ENCODE measurements around the gene LRP6. TPM values are rescaled to one million over a fixed set of nuclear protein-coding genes. Genes with fewer than 3 reads are reported as not detected.

The LRP6 gene
- total RNA-seq, 1 donor from 2014 or later: 70.0 TPM

DNA sequence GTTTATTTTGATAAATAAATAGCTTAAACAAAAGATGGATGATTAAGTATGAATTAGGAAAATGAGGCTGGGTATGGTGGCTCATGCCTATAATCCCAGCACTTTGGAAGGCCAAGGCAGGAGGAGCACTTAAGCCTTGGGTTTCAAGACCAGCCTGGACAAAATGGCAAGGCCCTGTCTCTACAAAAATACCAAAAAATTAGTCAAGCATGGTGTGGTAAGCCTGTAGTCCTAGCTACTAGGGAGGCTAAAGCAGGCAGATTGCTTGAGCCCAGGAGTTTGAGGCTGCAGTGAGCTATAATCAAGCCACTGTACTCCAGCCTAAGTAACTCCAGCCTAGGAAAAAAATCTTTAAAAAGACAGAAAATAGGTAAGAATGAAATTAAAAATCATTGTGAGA is 100.1 kb downstream of the LRP6 start:
- H3K27ac ChIP-seq: no peak overlapping the region
- no peak overlapping the region for H3K4me3 ChIP-seq
- TF ChIP-seq, protein P1, sequence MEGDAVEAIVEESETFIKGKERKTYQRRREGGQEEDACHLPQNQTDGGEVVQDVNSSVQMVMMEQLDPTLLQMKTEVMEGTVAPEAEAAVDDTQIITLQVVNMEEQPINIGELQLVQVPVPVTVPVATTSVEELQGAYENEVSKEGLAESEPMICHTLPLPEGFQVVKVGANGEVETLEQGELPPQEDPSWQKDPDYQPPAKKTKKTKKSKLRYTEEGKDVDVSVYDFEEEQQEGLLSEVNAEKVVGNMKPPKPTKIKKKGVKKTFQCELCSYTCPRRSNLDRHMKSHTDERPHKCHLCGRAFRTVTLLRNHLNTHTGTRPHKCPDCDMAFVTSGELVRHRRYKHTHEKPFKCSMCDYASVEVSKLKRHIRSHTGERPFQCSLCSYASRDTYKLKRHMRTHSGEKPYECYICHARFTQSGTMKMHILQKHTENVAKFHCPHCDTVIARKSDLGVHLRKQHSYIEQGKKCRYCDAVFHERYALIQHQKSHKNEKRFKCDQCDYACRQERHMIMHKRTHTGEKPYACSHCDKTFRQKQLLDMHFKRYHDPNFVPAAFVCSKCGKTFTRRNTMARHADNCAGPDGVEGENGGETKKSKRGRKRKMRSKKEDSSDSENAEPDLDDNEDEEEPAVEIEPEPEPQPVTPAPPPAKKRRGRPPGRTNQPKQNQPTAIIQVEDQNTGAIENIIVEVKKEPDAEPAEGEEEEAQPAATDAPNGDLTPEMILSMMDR (IDR thresholded peaks at IDR 0.05): no peak
- H3K9me3 ChIP-seq: no peaks in the 10 kb centered on the region
- no peaks in the 10 kb centered on the region for H3K4me1 ChIP-seq
- H3K27me3 ChIP-seq: no peaks in the 10 kb centered on the region
- intact Hi-C loops (cut with DNase I): no loop called here
- peaks cover 0 to 6% of the 10 kb centered on the region in 2 donors for H3K36me3 ChIP-seq
- DNase-seq (ENCODE audit: low spot score in 2 of 2): no peak

DNA sequence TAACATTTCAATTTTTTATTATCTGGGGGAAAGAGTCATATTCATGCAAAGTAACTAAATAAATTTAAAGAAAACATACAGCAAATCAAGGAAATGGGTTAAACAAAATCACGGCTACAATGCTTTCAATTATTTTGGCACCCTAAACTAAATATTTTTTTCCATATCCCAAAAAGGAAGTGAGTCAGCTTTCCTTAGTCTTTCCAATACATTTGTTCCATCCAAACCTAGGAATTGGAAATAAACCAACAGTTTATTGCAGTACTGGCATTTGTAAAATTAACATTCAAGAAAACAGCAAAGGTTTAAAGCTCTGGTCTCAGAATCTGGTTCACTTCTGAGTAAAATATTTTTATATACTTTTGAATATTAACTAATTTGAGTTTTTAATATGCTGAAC is 106.9 kb downstream of the LRP6 start:
- Histone ChIP-seq H3K4me3 (no peak overlapping the region), H3K36me3 (peaks cover 0 to 6% of the 10 kb centered on the region in 2 donors), H3K4me1 (peaks cover 0 to 15% of the 10 kb centered on the region in 2 donors), H3K27me3 (no peaks in the 10 kb centered on the region), H3K27ac (peak overlapping the region; percentile 38 to 39), H3K9me3 (no peaks in the 10 kb centered on the region)
- no peak for DNase-seq (ENCODE audit: low spot score in 2 of 2)
- intact Hi-C loops (cut with DNase I): no loop called here
- TF ChIP-seq, protein P1 (IDR thresholded peaks at IDR 0.05): no peak

DNA sequence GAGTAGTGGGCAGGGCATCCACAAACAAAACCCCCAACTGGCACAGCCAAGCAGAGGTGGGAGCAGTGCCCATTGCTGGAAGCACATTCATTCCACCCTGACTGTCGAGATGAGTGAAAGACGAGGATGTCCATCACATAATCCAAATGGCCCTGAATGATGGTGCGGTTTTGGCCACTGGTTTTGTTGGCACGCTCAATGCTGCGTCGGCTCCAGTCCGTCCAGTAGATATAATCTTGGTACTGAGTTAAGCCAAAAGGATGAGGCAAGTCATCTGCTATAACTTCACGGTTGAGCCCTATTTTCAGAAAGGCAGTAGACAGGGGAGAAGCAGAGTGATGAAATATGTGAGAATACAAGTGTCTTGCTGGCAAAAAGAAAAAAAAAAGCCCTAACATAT is 108.0 kb downstream of the LRP6 start:
- Histone ChIP-seq H3K27ac (peak overlapping the region in 1 of 2 donors; percentile 1), H3K27me3 (no peaks in the 10 kb centered on the region), H3K4me3 (no peak overlapping the region), H3K9me3 (no peaks in the 10 kb centered on the region), H3K4me1 (peaks cover 0 to 15% of the 10 kb centered on the region in 2 donors), H3K36me3 (peaks cover 0 to 2% of the 10 kb centered on the region in 2 donors)
- no peak for DNase-seq (ENCODE audit: low spot score in 2 of 2)
- intact Hi-C loops (cut with DNase I): no loop called here
- TF ChIP-seq, protein P1 (IDR thresholded peaks at IDR 0.05): no peak

DNA sequence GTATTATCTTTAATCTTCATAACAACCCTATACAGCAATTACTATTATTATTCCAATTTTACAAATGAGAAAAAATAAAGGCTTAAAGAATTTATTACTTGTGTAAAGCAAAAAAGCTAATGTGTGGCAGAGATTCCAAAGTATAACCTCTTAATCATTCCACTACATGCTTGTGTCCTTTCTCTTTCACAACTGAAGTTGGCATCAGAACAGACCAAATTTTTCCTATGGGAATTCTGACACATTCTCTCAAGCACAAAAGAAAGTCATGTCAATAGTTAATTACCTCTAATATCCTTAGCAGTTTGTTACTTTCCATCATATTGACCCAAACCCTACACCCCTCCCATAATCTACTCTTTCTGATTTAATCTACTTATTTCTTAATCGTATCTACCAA is 109.4 kb downstream of the LRP6 start:
- H3K27ac ChIP-seq: no peak overlapping the region
- no peaks in the 10 kb centered on the region for H3K27me3 ChIP-seq
- H3K4me3 ChIP-seq: no peak overlapping the region
- TF ChIP-seq, protein P1 (IDR thresholded peaks at IDR 0.05): no peak
- H3K9me3 ChIP-seq: no peaks in the 10 kb centered on the region
- no peak for DNase-seq (ENCODE audit: low spot score in 2 of 2)
- peaks cover 0 to 15% of the 10 kb centered on the region in 2 donors for H3K4me1 ChIP-seq
- intact Hi-C loops (cut with DNase I): no loop called here
- no peaks in the 10 kb centered on the region for H3K36me3 ChIP-seq

DNA sequence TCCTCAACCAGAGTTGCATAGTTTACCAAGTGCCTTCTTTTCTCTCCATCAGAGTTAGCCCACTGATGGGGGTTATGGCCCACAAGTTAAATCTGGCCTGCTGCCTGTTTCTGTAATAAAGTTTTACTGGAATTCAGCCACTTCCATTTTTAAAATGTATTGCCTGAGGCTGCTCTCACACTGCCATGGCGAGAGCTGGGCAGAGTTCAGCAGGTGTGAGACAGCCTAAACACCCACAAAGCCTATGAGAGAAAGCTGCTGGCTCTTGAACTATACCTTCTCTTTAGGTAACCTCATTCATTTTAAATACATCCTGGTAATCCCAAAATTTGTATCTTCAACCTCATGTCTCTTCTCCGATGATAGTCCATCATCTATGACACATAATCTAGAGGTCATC is 110.0 kb downstream of the LRP6 start:
- no peak for DNase-seq (ENCODE audit: low spot score in 2 of 2)
- Histone ChIP-seq H3K27ac (no peak overlapping the region), H3K27me3 (no peaks in the 10 kb centered on the region), H3K4me3 (no peak overlapping the region), H3K36me3 (no peaks in the 10 kb centered on the region), H3K4me1 (peaks cover 0 to 15% of the 10 kb centered on the region in 2 donors), H3K9me3 (no peaks in the 10 kb centered on the region)
- TF ChIP-seq, protein P1 (IDR thresholded peaks at IDR 0.05): no peak
- intact Hi-C loops (cut with DNase I): no loop called here

DNA sequence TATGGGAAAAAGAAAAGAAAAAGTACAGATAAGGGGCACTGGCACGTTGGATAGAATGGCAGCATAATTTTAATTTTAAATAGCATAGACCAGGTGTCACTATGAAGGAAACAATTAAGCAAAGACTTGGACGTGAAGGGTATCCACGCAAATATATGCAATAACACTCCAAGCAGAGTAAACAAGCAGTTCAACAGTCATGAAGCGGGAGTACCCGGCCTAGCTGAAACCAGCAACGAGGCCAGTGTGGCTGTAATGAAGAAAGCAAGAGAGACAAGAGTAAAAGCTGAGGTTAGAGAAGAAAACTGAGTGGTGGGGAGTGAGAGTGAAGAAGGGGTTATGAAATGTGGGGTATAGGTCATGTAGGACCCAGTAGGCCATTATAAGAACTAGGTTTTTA is 110.7 kb downstream of the LRP6 start:
- peaks cover 0 to 15% of the 10 kb centered on the region in 2 donors for H3K4me1 ChIP-seq

More for the DNA sequence above, 110.7 kb downstream of the LRP6 start:
- no peak for DNase-seq (ENCODE audit: low spot score in 2 of 2)
- H3K27me3 ChIP-seq: no peaks in the 10 kb centered on the region
- H3K4me3 ChIP-seq: no peak overlapping the region
- no peak overlapping the region for H3K27ac ChIP-seq
- TF ChIP-seq, protein P1 (IDR thresholded peaks at IDR 0.05): no peak
- no peaks in the 10 kb centered on the region for H3K9me3 ChIP-seq
- H3K36me3 ChIP-seq: peaks cover 0 to 2% of the 10 kb centered on the region in 2 donors
- intact Hi-C loops (cut with DNase I): no loop called here

Data from ascending aorta (tissue), 2 donors.